Activated CD8-positive, alpha-beta memory T cell treated with anti-CD3 and anti-CD28 coated beads for 24 hours (primary cell): ENCODE results near the gene CCDC71.

Experiments
- DNase-seq: peaks from one replicate; pipeline ENCODE4 v3.0.0-alpha.2; 2020

Gene CCDC71

GRCh38 chr3:49166752-49167556 lies 823 bp upstream of the CCDC71 start:
- no peak for DNase-seq

GRCh38 chr3:49164983-49165720 lies 979 bp downstream of the CCDC71 start:
- DNase-seq: peak; percentile 67

GRCh38 chr3:49163609-49164008 lies 2.5 kb downstream of the CCDC71 start:
- DNase-seq: no peak

- DNase-seq: no peak
Measured at GRCh38 chr3:49162751-49163419, 3.2 kb downstream of the CCDC71 start.

- no peak for DNase-seq
Measured at GRCh38 chr3:49161808-49162530, 4.2 kb downstream of the CCDC71 start.

- no peak for DNase-seq
Measured at GRCh38 chr3:49161197-49161596, 4.9 kb downstream of the CCDC71 start.

GRCh38 chr3:49158792-49159191 lies 7.3 kb downstream of the CCDC71 start:
- no peak for DNase-seq

GRCh38 chr3:49158103-49158709 lies 7.9 kb downstream of the CCDC71 start:
- DNase-seq: no peak

- no peak for DNase-seq
Measured at GRCh38 chr3:49157289-49157688, 8.8 kb downstream of the CCDC71 start.

- DNase-seq: no peak
Measured at GRCh38 chr3:49153349-49153912, 12.7 kb downstream of the CCDC71 start.

- no peak for DNase-seq
Measured at GRCh38 chr3:49151610-49152009, 14.5 kb downstream of the CCDC71 start.

GRCh38 chr3:49148159-49148558 lies 18.0 kb downstream of the CCDC71 start:
- no peak for DNase-seq

GRCh38 chr3:49140080-49140479 lies 26.1 kb downstream of the CCDC71 start:
- DNase-seq: no peak

GRCh38 chr3:49135499-49135898 lies 30.6 kb downstream of the CCDC71 start:
- no peak for DNase-seq

GRCh38 chr3:49134471-49135265 lies 31.5 kb downstream of the CCDC71 start:
- DNase-seq: no peak

GRCh38 chr3:49133226-49133951 lies 32.7 kb downstream of the CCDC71 start:
- DNase-seq: no peak

GRCh38 chr3:49132437-49133225 lies 33.5 kb downstream of the CCDC71 start, which contains the start of gene LAMB2:
LAMB2 (minus strand) TSS chr3:49133050; CDS start chr3:49132867, 183 bp downstream.
- no peak for DNase-seq

- no peak for DNase-seq
Measured at GRCh38 chr3:49132073-49132436, 34.1 kb downstream of the CCDC71 start.

GRCh38 chr3:49131576-49131975 lies 34.6 kb downstream of the CCDC71 start:
- no peak for DNase-seq

- DNase-seq: no peak
Measured at GRCh38 chr3:49131040-49131439, 35.1 kb downstream of the CCDC71 start.
